Natural killer cell treated with Interleukin-12 subunit alpha and Interleukin-12 subunit beta and Interleukin-15 and Interleukin-18, amount 100 ng/mL, for 72 hours (primary cell): ENCODE results near the gene BCR. TPM values are rescaled to one million over a fixed set of nuclear protein-coding genes. Genes with fewer than 3 reads are reported as not detected.
"Not testable (repeated sequence)": the region's sequence is repeated elsewhere in the genome, so short reads cannot be mapped to it uniquely, and the experiment has no call there.

Source experiments
- ATAC-seq, 2 donors: fragments of 150-1000 bp; cut with Tn5 transposase in 1 of 2; sonication (Bioruptor Pico), chemical (Tn5 transposase) in 1 of 2; 2 replicates each; pipeline ENCODE4 v1.10.0; 2021
- DNase-seq: peaks from one replicate; pipeline ENCODE4 v3.0.0; 2022; ENCODE audit warnings: low spot score
- H3K27ac Mint-ChIP-seq, 2 donors: 1 replicate in 1 of 2; 2 replicates in 1 of 2; pipeline ENCODE4 v1.8.0; 2022; ENCODE audit warnings: mixed read lengths in 2 of 2, mild to moderate bottlenecking in 1 of 2, moderate library complexity in 1 of 2
- H3K27me3 Mint-ChIP-seq, 2 donors: 1 replicate in 1 of 2; 2 replicates in 1 of 2; pipeline ENCODE4 v1.8.0; 2022; ENCODE audit warnings: mixed read lengths in 2 of 2
- H3K36me3 Mint-ChIP-seq: one replicate; pipeline ENCODE4 v1.8.0; 2022; ENCODE audit warnings: mixed read lengths
- H3K4me1 Mint-ChIP-seq, 2 donors: 1 replicate in 1 of 2; 2 replicates in 1 of 2; pipeline ENCODE4 v1.8.0; 2022; ENCODE audit warnings: low read depth in 2 of 2, mixed read lengths in 2 of 2, mild to moderate bottlenecking in 1 of 2
- H3K4me3 Mint-ChIP-seq: one replicate; pipeline ENCODE4 v1.8.0; 2022; ENCODE audit warnings: mixed read lengths
- H3K9me3 Mint-ChIP-seq: 2 replicates; pipeline ENCODE4 v1.8.0; 2022; ENCODE audit warnings: mixed read lengths
- total RNA-seq, 2 donors: library from RNA; stranded (reverse); gene quantifications; one replicate each; pipeline ENCODE4 v1.2.3, GENCODE V29; 2022

The BCR gene
- total RNA-seq, 2 donors from 2014 or later = 55.4 to 65.8 TPM

GRCh38 chr22:23353696-23354095 lies 173.4 kb downstream of the BCR start:
- DNase-seq (peak; percentile 16), ATAC-seq (no peak)
- Mint-ChIP-seq H3K27ac (no peak overlapping the region), H3K27me3 (peaks cover 8 to 36% of the 10 kb centered on the region in 2 donors), H3K4me1 (no peaks in the 10 kb centered on the region), H3K4me3 (no peak overlapping the region), H3K36me3 (no peaks in the 10 kb centered on the region), H3K9me3 (no peaks in the 10 kb centered on the region)

- no peaks in the 10 kb centered on the region for H3K4me1 Mint-ChIP-seq
- no peak overlapping the region for H3K27ac Mint-ChIP-seq
- no peaks in the 10 kb centered on the region for H3K9me3 Mint-ChIP-seq
Observed at GRCh38 chr22:23356094-23356493, 175.8 kb downstream of the BCR start.

GRCh38 chr22:23357053-23357452 lies 176.7 kb downstream of the BCR start:
- H3K4me3 Mint-ChIP-seq = no peak overlapping the region
- ATAC-seq (no peak), DNase-seq (no peak)
- peaks cover 0 to 26% of the 10 kb centered on the region in 2 donors for H3K27me3 Mint-ChIP-seq
- H3K36me3 Mint-ChIP-seq = no peaks in the 10 kb centered on the region
- H3K4me1 Mint-ChIP-seq = peaks cover 0 to 4% of the 10 kb centered on the region in 2 donors
- H3K9me3 Mint-ChIP-seq = no peaks in the 10 kb centered on the region
- H3K27ac Mint-ChIP-seq = no peak overlapping the region

More at GRCh38 chr22:23356094-23356493, 175.8 kb downstream of the BCR start:
- ATAC-seq = no peak
- H3K36me3 Mint-ChIP-seq = no peaks in the 10 kb centered on the region
- peaks cover 0 to 26% of the 10 kb centered on the region in 2 donors for H3K27me3 Mint-ChIP-seq
- DNase-seq = peak; percentile 2
- no peak overlapping the region for H3K4me3 Mint-ChIP-seq

- Mint-ChIP-seq H3K27ac (no peak overlapping the region), H3K4me3 (no peak overlapping the region), H3K4me1 (peaks cover 0 to 4% of the 10 kb centered on the region in 2 donors), H3K27me3 (peaks cover 0 to 16% of the 10 kb centered on the region in 2 donors), H3K9me3 (no peaks in the 10 kb centered on the region), H3K36me3 (no peaks in the 10 kb centered on the region)
- DNase-seq (no peak), ATAC-seq (peak in 1 of 2 donors; percentile 33)
Observed at GRCh38 chr22:23359583-23360123, 179.3 kb downstream of the BCR start.

- peaks cover 0 to 15% of the 10 kb centered on the region in 2 donors for H3K27me3 Mint-ChIP-seq
- H3K27ac Mint-ChIP-seq = no peak overlapping the region
Observed at GRCh38 chr22:23361676-23362075, 181.4 kb downstream of the BCR start.

GRCh38 chr22:23363683-23364082 lies 183.4 kb downstream of the BCR start:
- H3K27me3 Mint-ChIP-seq = peaks cover 6 to 23% of the 10 kb centered on the region in 2 donors
- no peaks in the 10 kb centered on the region for H3K36me3 Mint-ChIP-seq
- DNase-seq (no peak), ATAC-seq (no peak)
- no peak overlapping the region for H3K4me3 Mint-ChIP-seq
- no peaks in the 10 kb centered on the region for H3K9me3 Mint-ChIP-seq
- no peak overlapping the region for H3K27ac Mint-ChIP-seq
- H3K4me1 Mint-ChIP-seq = peaks cover 0 to 4% of the 10 kb centered on the region in 2 donors

More at GRCh38 chr22:23361676-23362075, 181.4 kb downstream of the BCR start:
- H3K36me3 Mint-ChIP-seq = no peaks in the 10 kb centered on the region
- H3K4me1 Mint-ChIP-seq = peaks cover 0 to 4% of the 10 kb centered on the region in 2 donors
- peak; percentile 49 for DNase-seq
- no peak overlapping the region for H3K4me3 Mint-ChIP-seq
- no peak for ATAC-seq
- H3K9me3 Mint-ChIP-seq = no peaks in the 10 kb centered on the region

- Mint-ChIP-seq H3K27me3 (peaks cover 7 to 20% of the 10 kb centered on the region in 2 donors), H3K9me3 (no peaks in the 10 kb centered on the region), H3K4me3 (no peak overlapping the region), H3K4me1 (peaks cover 0 to 4% of the 10 kb centered on the region in 2 donors), H3K36me3 (no peaks in the 10 kb centered on the region), H3K27ac (no peak overlapping the region)
- ATAC-seq = no peak
- no peak for DNase-seq
Observed at GRCh38 chr22:23364389-23364788, 184.1 kb downstream of the BCR start.

- Mint-ChIP-seq H3K36me3 (no peaks in the 10 kb centered on the region), H3K4me3 (no peak overlapping the region), H3K9me3 (no peaks in the 10 kb centered on the region), H3K27me3 (peaks cover 8 to 24% of the 10 kb centered on the region in 2 donors), H3K27ac (no peak overlapping the region), H3K4me1 (peaks cover 0 to 4% of the 10 kb centered on the region in 2 donors)
- no peak for ATAC-seq
- no peak for DNase-seq
Observed at GRCh38 chr22:23365524-23365923, 185.2 kb downstream of the BCR start.

GRCh38 chr22:23365961-23366360 lies 185.7 kb downstream of the BCR start:
- peaks cover 8 to 24% of the 10 kb centered on the region in 2 donors for H3K27me3 Mint-ChIP-seq
- no peak for ATAC-seq
- H3K4me1 Mint-ChIP-seq = peaks cover 0 to 4% of the 10 kb centered on the region in 2 donors
- no peak overlapping the region for H3K4me3 Mint-ChIP-seq
- no peak overlapping the region for H3K27ac Mint-ChIP-seq
- DNase-seq = peak; percentile 38
- no peaks in the 10 kb centered on the region for H3K36me3 Mint-ChIP-seq
- no peaks in the 10 kb centered on the region for H3K9me3 Mint-ChIP-seq

GRCh38 chr22:23367196-23367595 lies 186.9 kb downstream of the BCR start:
- H3K4me1 Mint-ChIP-seq, DNase-seq: not testable (repeated sequence)
- peaks cover 8 to 24% of the 10 kb centered on the region in 2 donors for H3K27me3 Mint-ChIP-seq

More at GRCh38 chr22:23367196-23367595, 186.9 kb downstream of the BCR start:
- H3K27ac Mint-ChIP-seq, ATAC-seq, H3K4me3 Mint-ChIP-seq, H3K9me3 Mint-ChIP-seq, H3K36me3 Mint-ChIP-seq: not testable (repeated sequence)

Other genes with a start within 250 kb of the BCR start
- 1 to 10 TPM in 1 of 2 donors, under 1 TPM in 1; 0.98 to 2.6 TPM for gene GNAZ, start 110.0 kb upstream of the BCR start, total RNA-seq
- not detected for gene RSPH14, start 38.5 kb upstream of the BCR start, total RNA-seq
- gene RAB36, start 35.0 kb upstream of the BCR start, total RNA-seq = 1 to 10 TPM; 2.1 to 2.7 TPM